Globus pallidus (tissue), 1 donor: ENCODE measurements around the gene RGS10.

Experiments used
- DNase-seq: peaks from one replicate; pipeline ENCODE4 v3.0.0-alpha.2; 2015; ENCODE audit warnings: low spot score

The RGS10 gene

DNA sequence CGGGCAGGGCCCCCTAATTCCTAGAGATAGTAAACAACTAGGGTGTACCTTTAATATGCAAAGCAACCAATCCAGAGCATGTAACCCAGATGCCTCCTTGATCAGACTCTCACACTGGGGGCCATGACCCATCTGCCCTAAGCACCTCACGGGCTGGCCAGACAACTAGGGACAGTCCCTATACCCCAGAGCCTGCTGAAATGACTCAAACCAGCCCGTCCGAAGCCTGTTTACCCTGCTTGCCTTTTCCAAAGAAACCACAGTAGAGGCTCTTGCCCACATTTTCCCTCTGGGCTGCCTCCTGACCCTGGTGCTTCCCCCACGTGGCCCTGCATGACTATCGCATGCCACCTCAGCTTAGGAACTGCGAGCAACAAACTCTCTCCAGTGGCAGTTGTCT, 46.2 kb downstream of the RGS10 start:
- DNase-seq, result peak; percentile 13

DNA sequence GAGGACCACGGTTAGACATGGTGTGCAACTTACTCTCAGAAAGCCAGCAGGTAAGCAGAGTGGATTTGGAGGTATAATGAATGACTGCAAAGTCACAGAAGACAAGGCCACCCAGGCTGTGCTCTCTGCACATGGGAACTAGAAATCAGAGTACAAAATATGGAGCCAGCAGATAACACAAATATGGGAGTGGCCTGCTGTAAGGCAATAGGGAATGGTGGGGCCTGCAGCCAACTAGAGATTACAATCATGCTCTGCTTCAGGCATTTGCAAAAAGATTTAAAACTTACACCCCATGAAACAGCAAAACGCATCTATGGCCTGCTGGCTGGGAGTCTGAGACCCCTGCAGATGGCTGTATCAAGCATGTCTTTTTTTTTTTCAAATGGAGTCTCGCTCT, 47.0 kb downstream of the RGS10 start:
- no peak for DNase-seq

DNA sequence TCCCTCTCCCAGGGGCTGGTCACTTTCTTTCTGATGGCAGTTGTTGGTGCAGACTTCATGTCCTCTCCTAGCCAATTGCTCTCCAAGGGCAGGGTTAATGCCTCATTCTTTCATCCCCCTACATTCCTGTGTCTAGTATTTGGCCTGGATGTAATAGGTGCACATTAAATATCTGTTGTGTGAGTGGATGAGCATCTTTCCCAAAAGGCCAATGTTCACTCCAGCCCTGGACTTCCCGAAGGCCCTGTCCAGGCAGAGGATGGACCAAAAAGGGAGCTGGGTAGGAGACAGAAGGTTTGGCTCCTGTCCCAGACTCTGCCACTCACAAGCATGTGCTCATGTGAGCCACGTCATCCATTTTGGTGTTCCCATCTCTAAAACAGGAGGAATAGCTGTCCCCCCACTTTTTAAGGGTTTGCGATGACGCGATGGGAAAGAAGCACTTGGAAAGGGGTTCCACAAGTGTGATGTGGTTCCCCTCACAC, 47.5 kb downstream of the RGS10 start:
- no peak for DNase-seq

DNA sequence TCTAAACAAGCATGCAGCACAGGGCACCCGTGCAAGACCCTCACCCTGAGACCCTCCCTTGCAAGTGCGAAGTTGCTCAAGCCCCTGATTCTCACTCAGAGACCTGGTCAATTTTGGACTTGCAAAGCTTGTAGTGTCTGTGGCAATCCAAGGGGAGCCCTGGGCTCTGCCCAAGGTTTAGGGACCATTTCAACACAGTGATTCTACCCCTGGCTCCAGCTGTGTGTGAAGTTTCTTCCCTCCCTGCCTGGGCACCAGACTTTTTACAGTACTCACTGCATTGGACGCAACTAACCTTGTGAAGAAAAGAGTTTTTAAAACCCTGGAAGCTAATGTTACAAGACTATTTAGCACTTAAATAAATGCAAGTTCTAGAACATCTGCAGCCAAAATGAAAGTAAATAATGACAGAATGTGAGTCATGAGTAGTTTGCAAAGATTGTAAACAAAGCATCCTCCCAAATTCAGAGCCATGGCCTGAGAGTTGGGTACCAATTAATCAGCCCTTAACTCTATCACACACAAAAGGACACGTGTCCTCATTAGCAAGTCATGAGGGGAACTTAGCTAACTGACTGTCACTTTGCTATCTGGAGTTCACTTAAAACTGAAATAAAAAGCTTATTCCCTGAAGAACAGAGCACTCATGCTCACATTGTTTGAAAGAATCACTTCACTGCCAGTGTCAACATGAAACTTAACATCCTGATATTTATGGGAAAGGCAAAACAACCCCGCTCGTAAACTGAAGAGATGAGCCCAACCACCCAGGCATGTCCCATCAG, 48.1 kb downstream of the RGS10 start:
- no peak for DNase-seq

DNA sequence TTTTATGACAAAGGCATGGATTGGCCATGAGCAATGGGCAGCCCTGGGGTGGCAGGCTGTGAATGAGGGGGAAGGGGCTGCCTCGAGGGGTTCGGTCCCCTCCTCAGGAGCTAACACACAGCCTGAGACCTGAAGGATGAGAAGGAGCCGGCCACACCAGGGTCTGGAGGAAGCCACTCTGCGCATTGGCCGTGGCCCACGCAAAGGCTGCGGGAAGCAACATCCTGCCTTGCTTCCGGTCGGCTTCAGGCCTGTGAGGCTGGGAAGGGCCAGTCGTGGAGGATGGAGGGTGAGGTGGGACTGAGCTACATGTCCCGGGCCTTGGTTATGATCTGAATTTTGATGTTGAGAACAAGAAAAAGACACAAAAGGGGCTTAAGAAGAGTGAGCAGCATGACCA, 49.4 kb downstream of the RGS10 start:
- DNase-seq, result no peak

DNA sequence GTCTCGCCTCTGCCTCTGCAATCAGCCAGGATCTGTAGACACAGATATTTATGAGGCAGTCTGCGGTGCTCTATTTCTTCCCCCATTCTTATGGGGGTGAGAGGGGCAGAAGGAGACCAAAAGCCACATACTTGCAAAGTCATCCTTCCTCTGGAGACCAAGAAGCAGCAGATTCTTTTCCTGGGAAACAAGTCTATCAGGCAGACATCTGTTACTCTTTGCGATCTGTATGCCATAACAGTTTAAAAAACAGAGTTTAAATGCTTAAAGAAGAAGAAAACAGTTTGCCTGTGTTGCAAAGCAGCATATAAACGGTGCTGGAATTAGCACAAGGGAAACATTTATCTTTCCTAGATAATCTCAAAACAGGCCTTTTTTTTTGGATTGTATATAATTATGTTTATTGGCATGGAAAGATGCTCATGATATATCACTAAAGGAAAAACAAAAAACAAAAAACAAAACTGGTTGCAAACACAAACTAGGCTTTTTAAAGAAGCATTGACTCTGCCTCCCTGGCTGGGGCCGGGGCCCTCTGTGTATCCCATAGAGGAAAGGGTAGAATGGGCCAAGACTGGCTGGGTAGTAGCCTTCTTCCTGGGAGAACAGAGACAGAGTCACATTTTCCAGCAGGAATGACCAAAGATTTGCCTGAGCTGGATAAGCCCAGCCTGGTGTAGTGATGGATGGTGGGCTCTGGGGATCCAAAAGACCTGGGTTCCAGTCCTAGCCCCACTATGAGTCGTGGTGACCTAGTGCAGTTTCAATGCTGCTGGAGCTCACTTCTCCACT, 50.4 kb downstream of the RGS10 start:
- no peak for DNase-seq

DNA sequence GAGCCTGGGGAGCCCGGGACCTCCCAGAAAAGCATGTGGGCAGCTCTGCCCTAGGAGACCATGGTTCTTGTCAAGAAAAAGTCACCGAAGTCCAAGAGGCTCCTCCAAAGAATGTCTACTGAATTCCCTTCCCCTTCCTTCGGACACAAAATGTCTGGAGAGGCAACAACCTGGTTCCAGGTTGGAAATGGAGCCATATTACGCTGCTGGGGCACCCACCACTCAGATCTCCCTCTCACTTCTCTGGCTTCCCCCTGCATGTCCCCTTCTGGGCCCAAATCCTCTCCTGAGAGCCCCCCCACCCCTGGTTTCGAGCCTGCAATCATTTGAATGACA, 52.6 kb downstream of the RGS10 start:
- no peak for DNase-seq

DNA sequence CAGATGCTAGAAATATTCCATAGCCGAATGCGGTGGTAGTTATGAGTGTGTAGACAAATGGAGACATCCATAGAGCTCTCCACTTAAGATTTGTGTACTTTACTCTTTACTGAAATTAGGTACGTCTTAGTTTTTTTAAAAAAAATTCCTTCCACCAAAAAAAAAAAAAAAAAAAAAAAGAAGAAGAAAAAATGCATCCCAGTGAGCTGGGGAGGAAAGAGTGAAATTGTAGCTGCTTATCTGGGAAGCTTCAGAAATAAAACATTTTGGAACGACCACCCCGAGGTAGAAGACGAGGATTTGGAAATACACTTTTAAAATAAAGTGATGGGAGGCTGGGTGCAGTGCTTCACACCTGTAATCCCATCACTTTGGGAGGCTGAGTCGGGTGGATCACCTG, 53.8 kb downstream of the RGS10 start:
- DNase-seq, result no peak

DNA sequence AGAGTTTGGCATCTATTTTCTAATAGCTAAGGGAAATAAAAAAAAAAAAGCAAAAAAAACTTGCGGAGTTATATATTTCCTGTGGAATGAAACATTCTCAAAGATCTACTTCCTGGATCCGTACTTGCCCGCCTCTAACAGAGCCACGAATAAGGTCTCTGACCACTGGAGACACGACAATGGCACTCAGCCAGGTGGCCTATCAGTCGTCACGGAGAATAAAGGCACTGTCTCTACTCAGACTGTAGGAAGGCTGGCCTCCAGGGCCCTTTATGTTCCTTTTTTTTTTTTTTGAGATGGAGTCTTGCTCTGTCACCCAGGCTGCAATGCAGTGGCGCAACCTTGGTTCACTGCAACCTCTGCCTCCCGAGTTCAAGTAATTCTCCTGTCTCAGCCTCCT, 58.7 kb downstream of the RGS10 start:
- no peak for DNase-seq

DNA sequence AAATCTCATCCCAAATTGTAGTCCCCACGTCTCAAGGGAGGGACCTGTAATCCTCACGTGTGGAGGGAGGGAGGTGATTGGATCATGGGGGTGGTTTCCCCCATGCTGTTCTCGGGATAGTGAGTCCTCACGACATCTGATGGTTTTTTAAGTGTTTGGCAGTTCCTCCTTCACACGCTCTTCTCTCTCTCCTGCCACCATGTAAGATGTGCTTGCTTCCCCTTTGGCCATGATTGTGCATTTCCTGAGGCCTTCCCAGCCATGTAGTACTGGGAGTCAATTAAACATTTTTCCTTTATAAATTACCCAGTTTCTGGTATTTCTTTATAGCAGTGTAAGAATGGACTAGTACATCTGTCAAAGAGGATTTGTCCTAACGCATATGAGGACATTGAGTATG, 59.5 kb downstream of the RGS10 start:
- no peak for DNase-seq

DNA sequence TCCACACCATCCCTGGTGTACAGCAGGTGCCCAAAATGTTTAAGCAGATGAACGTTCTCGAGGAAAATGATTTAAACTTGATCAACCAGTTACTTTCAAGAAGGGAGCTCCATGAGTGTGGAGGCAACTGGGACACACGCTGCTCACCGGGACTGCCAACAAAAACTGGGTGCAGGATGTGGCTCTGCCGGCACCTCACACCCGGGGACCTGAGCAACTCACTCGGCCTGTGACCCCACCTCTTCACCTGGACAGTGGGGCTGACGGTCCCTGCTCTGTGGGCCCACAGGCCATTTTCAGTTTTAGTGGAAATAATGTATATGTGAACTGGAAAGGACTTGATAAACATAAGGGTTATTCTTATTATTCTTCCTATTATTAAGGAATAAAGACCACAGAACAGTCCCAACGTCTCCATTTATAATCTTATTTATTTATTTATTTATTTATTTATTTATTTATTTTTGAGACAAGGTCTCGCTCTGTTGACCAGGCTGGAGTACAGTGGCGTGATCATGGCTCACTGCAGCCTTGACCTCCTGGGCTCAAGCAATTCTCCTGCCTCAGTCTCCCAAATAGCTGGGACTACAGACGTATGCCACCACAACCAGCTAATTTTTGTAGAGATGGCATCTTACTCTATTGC, 60.6 kb downstream of the RGS10 start:
- no peak for DNase-seq

DNA sequence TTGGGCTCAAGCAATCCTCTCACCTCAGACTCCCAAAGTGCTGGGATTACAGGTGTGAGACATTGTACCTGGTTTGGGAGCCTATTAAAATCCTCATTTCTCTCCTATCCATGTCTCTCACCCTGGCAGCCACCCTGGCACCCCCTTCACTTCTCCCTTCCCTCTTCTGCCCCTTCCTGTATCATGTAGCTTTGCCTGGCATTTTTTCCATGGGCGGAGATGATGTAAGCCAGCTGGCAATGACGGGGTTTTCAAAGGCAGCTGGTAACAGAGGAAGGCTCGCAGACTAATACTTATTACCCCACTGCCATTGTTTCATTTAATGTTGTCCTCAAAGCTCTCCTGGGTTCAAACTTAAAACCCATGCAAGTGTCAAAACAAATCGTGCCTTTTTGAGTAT, 61.9 kb downstream of the RGS10 start:
- DNase-seq, result no peak

DNA sequence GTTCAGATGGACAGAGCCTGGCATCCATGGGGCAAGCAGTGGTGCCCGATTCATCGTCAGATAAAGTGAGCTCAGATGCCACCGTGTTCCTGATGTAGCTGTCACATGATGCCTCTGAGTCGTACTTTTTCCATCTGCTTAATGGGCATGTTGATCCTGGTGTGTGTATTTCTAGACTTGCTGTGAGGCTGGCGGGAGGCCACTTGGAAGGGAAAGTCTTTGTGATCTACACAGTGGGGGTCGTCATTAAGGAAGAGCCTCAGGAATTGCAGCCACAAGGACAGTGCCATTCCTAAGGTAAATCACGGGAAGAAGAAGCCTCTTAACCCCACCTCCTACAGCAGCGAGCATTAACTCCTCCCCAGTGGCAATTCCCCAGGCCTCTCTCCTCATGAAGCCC, 63.0 kb downstream of the RGS10 start:
- no peak for DNase-seq

DNA sequence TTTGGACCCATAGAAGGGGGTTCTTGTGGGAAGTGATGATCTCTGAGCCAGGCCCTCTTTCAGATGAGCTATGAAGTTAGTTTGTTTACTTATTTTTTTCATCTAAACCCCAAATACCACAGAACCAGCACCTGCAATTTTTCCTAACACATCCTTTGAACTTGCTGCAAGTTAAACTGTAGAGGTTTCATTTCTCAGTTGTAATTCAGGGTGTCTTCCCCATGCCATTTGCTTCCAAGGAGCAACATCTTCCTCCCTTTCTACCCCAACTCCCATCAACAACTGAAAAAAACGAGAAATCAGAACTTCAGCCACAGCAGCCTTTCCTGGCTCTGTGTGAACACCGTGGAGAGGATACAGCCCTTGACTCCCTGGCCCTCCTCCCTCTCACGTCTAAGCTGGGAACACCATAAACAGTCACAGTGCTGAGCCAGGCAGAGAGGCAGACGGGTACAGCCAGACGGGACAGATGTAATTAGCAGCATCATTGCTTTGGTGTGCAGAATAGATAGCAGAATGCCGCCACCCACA, 63.6 kb downstream of the RGS10 start:
- no peak for DNase-seq

DNA sequence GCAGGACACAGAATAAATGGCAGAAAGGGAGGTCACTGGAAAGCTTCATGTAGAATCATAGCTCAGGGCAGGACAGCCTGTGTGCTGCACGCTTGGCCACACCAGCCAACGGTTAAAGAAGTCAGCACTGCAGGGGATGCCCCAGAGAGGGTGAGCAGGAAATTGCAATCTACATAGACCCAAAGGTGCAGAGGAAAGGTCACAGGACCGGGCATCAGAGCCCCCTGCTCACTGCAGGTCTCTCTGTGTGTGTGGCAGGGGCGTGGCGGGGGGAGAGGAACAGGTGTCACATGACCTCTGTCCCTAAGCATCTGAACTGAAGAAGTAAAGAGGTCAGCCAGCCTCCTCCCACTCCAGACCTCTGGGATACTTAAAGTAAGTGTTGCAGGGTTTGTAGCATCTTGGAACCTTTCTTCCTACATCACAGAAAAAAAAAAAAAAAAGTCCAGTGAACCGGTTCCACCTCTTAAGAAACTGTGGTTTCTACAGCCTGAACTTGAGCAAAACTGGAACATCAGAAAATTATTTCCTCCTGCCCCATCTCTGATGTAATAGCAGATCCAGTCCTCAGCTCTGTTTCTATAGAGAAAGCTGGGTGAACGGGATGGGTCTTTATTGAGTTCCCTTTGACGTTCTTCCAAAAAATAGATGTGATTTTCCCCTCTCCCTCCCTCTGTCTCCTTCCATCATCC, 64.3 kb downstream of the RGS10 start:
- DNase-seq, result no peak

DNA sequence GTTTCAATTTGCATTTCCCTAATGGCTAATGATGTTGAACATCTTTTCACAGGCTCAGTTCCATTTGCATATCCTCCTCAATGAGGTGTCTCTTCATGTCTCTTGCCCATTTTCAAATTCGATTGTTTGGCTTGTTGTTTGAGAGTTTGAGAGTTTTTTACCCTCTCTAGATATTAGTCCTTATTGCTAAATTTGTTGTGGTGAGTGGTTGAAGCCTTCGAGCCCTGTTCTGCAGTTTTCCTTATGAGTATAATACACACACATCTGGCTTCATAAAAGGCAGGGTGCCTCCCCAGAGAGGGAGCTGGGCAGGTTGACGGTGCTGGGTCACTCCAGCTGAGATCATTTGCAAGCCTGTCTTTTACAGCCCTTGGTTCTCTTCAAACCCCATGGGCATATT, 65.1 kb downstream of the RGS10 start:
- no peak for DNase-seq

DNA sequence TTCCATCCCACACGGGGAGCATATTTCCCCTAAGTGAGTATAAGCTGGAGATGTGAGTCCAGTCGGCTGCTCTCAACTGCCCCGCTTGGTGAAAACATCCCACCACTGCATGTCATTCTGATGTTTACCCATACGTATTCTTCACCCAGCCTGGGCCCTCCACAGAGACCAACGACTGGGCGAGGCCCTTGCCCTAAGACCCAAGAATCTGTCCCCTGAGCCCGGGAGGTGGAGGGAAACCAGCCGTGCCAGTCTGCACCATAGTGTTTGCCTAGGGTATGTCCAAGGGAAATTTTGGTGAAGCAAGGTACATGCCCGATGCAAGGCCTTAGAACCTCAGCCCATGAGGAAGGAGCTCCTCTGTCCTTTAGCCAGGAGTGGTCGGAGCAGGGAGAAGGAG, 67.9 kb downstream of the RGS10 start:
- DNase-seq, result no peak

DNA sequence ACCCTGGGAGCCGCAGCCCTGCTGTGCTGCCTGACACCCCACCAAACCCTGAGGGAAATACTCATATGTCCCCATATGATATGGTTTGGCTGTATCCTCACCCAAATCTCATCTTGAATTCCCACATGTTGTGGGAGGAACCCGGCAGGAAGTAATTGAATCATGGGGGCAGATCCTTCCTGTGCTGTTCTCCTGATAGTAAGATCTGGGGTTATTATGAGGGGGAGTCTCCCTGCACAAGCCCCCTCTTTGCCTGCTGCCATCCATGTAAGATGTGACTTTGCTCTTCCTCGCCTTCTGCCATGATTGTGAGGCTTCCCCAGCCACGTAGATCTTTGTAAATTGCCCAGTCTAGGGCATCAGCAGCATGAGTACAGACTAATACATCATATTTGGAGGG, 68.7 kb downstream of the RGS10 start:
- DNase-seq, result no peak

DNA sequence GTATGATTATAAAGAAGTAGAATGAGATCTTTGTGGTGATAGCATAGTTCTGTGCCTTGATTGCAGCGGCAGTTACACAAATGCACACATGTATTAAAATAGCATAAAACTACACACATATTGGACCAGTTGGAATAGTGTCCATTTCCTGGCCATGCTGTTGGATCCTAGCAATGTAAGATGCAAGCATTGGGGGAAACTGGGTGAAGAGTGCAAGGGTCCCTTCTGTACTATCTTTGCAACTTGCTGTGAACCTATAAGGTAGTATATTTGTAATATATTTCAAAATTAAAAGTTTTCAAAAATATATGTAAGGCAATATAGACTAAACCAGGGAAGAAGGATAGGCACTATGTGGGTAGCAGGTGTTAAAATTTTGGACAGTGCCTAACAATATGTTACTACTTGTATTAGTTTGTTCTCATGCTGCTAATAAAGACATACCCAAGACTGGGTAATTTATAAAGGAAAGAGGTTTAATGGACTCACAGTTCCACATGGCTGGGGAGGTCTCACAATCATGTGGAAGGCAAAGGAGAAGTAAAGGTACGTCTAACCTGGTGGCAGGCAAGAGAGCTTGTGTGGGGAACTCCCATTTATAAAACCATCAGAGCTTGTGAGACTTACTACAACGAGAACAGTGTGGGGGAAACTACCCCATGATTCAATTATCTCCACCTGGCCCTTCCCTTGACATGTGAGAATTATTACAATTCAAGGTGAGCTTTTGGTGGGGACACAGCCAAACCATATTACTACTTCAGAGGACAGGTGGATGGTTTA, 71.4 kb downstream of the RGS10 start:
- no peak for DNase-seq

DNA sequence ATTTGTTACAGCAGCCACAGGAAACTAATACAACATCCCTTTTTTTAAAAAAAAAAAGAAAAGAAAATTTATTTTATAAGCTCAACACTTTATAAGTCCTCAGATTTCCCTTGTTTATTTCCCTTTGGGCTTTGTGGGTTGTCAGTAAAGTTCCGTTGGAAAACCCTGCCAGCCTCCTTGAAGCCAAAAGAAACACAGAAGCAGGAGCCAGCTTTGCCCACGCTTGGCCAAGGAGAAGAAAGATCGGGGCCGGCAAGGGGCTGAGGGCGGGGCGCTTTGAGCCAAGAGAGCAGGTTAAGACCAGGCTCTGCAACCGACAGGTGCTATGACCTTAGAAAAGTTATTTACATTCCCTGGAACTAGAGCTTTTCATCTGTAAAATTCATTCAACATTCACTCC, 72.7 kb downstream of the RGS10 start:
- DNase-seq, result no peak

DNA sequence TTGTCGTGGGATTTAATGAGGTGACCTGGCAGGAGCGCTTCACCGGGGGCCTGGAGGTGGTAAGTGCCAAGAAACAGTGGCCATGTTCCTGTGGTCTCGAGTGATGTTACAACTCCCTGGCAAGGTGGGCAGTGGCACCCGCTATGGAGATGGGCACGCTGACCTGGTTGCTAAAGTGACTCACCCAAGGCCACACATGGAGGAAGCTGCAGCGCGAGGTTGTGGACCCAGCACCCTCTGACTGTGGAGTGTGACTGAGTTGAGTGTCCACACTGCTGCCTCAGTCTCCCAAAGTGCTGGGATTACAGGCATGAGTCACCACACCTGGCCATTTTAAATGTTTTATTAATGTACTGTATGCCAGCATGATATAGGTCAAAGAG, 73.2 kb downstream of the RGS10 start:
- DNase-seq, result no peak
